ENCODE results near the gene ANO8. TPM values are rescaled to one million over a fixed set of nuclear protein-coding genes. Genes with fewer than 3 reads are reported as not detected.
"Not testable (repeated sequence)": the region's sequence is repeated elsewhere in the genome, so short reads cannot be mapped to it uniquely, and the experiment has no call there.

Gene ANO8
- total and polyA plus RNA-seq, 12 donors, result 3.3 to 14.6 (median 8.0) TPM

- WGBS, 2 donors, result 90 to 91% methylated on average over 6 of the region's 6 CpGs
- no peak for TF ChIP-seq CTCF (IDR thresholded peaks at IDR 0.05)
- intact Hi-C loops (cut with DNase I), result loop anchor here in 2 of 10 donors (10.0 kb wide), 1 partner anchor 88 kb away; no protein-coding TSS in a partner anchor
These were observed 37.7 kb downstream of the ANO8 start for GRCh38 chr19:17296976-17297375.

GRCh38 chr19:17296273-17296672 lies 38.4 kb downstream of the ANO8 start:
- no peak for TF ChIP-seq CTCF (IDR thresholded peaks at IDR 0.05)
- peaks cover 0 to 34% (median 5%) of the 10 kb centered on the region in 9 donors for H3K36me3 ChIP-seq
- no peak overlapping the region for H3K4me3 ChIP-seq
- H3K9me3 ChIP-seq, result peaks cover 0 to 10% (median 0%) of the 10 kb centered on the region in 11 donors
- H3K27me3 ChIP-seq, result no peaks in the 10 kb centered on the region
- intact Hi-C loops (cut with DNase I), result loop anchor here in 2 of 10 donors (10.0 kb wide), 1 partner anchor 89 kb away; no protein-coding TSS in a partner anchor
- DNase-seq (no peak), ATAC-seq (no peak)
- peaks cover 0 to 15% (median 0%) of the 10 kb centered on the region in 9 donors for H3K4me1 ChIP-seq
- no peak overlapping the region for H3K27ac ChIP-seq
- WGBS, 2 donors, result 76 to 83% methylated on average over 4 of the region's 4 CpGs

More at GRCh38 chr19:17296976-17297375, 37.7 kb downstream of the ANO8 start:
- Histone ChIP-seq H3K4me1 (peaks cover 0 to 14% (median 2%) of the 10 kb centered on the region in 9 donors), H3K4me3 (no peak overlapping the region), H3K27me3 (no peaks in the 10 kb centered on the region), H3K36me3 (peaks cover 0 to 34% (median 5%) of the 10 kb centered on the region in 9 donors), H3K9me3 (peaks cover 0 to 10% (median 0%) of the 10 kb centered on the region in 11 donors), H3K27ac (no peak overlapping the region)
- DNase-seq (no peak), ATAC-seq (no peak)

GRCh38 chr19:17295551-17295950 lies 39.1 kb downstream of the ANO8 start:
- not testable (repeated sequence) for ATAC-seq, H3K27me3 ChIP-seq, H3K9me3 ChIP-seq, DNase-seq, H3K27ac ChIP-seq, H3K4me3 ChIP-seq
- Histone ChIP-seq H3K4me1 (peaks cover 0 to 15% (median 0%) of the 10 kb centered on the region in 9 donors), H3K36me3 (peaks cover 0 to 27% (median 5%) of the 10 kb centered on the region in 9 donors)
- intact Hi-C loops (cut with DNase I), result loop anchor here in 2 of 10 donors (10.0 kb wide), 1 partner anchor 89 kb away; no protein-coding TSS in a partner anchor
- WGBS, 2 donors, result 95% methylated on average over 6 of the region's 6 CpGs

DNA sequence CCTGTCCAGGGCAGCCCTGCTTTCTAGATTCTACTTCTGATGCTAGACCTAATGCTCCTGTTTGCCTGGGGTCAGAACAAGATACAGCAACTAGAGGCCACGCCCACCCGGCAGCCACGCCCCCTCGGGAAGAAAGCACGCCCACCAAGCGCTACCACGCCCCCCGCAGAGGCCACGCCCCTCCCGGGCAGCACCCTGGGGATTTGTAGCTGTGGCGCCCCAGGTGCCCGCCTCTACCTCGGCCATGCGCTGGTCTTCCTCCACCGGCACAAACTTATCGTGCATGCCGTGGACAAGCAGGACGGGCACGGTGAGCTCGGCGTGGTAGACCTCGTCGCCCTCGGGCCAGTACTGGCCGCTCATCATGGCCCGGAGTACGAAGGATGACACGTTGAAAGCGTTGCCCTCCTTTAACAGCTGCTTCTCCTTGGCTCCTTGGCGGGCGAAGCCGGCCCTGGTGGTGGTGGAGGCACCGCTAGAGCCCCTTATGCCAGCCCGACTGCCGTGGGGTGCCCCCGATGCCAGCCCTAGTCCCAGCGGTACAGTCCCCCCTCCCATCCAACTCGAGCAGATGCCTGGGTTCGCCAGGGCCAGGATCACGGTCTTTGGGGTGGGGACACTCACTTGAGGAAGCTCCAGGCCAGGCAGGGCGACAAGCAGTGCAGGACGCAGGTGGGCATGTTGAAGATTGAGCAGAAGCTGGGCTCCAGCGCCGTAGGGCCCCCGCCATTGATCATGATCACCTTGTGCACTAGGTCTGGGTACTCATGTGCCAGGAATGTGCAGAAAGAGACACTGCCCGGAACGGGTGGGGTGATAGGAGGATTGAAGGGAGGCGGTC lies 40.4 kb downstream of the ANO8 start:
- DNase-seq, result peak in 1 of 2 donors; percentile 46
- Histone ChIP-seq H3K4me1 (peaks cover 0 to 18% (median 0%) of the 10 kb centered on the region in 9 donors), H3K27ac (no peak overlapping the region), H3K4me3 (no peak overlapping the region), H3K9me3 (peaks cover 0 to 10% (median 0%) of the 10 kb centered on the region in 11 donors), H3K36me3 (peaks cover 0 to 27% (median 5%) of the 10 kb centered on the region in 9 donors), H3K27me3 (no peaks in the 10 kb centered on the region)
- 78 to 82% methylated on average over 46 to 48 of the region's 48 CpGs for WGBS, 2 donors
- intact Hi-C loops (cut with DNase I), result loop anchor here in 7 of 10 donors (5.0 to 10.0 kb wide), 3 partner anchors 91 to 98 kb away; partner anchors contain the start of gene CCDC194 (in 2 of the 7)
- no peak for TF ChIP-seq CTCF (IDR thresholded peaks at IDR 0.05)
- ATAC-seq, result peak in 2 of 8 donors; percentile 12 to 24
